Esophagus muscularis mucosa (tissue), 3 donors: Measurements from ENCODE around the gene ANAPC1.
"Not testable (repeated sequence)": the region's sequence is repeated elsewhere in the genome, so short reads cannot be mapped to it uniquely, and the experiment has no call there.

Experiments
- CTCF ChIP-seq, 3 experiments: fragments of 200-600 bp in 2 of 3; fragments of 450-650 bp in 1 of 3; sonication (generic) in 2 of 3; IDR thresholded peaks; one replicate each; pipeline ENCODE4 v1.5.1; 2017 to 2019; ENCODE audit warnings: antibody characterized with exemption in 3 of 3, mild to moderate bottlenecking in 2 of 3, moderate library complexity in 1 of 3
- POLR2A ChIP-seq: fragments of 450-650 bp; IDR thresholded peaks from one replicate; pipeline ENCODE4 v1.6.1; 2017; ENCODE audit warnings: antibody characterized with exemption, moderate library complexity, mild to moderate bottlenecking, low read depth
- POLR2AphosphoS5 ChIP-seq, 2 donors: sonication (generic); formaldehyde crosslinking; IDR thresholded peaks; one replicate each; pipeline ENCODE4 v1.6.1; 2017; ENCODE audit warnings: antibody characterized with exemption in 2 of 2

- not testable (repeated sequence) for TF ChIP-seq CTCF (IDR thresholded peaks at IDR 0.05); POLR2A; POLR2AphosphoS5 (IDR thresholded peaks at IDR 0.05)
Observed at GRCh38 chr2:111790633-111791032, 93.4 kb downstream of the ANAPC1 start.
